ENCODE data around the gene AXL. TPM values are rescaled to one million over a fixed set of nuclear protein-coding genes. Genes with fewer than 3 reads are reported as not detected.

AXL gene
- total and polyA plus RNA-seq, 9 of the 15 experiments (the other 6 are each of a cell fraction or from before 2014, with no cell fraction given) = 0.80 to 6.6 (median 1.6) TPM

DNA sequence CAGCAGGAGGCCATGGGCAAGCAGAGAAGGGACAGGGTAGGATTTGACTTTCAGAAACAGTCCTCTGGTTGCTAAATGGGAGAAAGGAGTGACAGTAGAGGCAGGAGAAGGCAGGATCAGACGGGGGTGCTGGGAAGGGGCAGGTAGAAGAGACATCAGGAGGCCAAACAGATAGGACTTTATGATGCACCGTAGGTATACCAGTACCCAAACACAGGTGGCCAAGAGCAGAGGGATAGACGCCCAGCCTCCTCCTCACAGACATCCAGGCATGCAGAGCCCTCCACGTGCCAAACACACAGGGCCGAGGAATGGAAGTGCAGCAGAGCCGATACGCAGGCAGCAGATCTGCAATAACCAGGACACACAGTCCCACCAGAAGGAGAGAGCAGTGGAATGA is 1.3 kb upstream of the AXL start (continued):
- no peak for TF ChIP-seq HDAC6 (IDR thresholded peaks at IDR 0.05; ENCODE audit: low read depth, low read length)
- TF ChIP-seq KLF16 (IDR thresholded peaks at IDR 0.05) = no peak
- TF ChIP-seq, protein P1, sequence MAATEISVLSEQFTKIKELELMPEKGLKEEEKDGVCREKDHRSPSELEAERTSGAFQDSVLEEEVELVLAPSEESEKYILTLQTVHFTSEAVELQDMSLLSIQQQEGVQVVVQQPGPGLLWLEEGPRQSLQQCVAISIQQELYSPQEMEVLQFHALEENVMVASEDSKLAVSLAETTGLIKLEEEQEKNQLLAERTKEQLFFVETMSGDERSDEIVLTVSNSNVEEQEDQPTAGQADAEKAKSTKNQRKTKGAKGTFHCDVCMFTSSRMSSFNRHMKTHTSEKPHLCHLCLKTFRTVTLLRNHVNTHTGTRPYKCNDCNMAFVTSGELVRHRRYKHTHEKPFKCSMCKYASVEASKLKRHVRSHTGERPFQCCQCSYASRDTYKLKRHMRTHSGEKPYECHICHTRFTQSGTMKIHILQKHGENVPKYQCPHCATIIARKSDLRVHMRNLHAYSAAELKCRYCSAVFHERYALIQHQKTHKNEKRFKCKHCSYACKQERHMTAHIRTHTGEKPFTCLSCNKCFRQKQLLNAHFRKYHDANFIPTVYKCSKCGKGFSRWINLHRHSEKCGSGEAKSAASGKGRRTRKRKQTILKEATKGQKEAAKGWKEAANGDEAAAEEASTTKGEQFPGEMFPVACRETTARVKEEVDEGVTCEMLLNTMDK (IDR thresholded peaks at IDR 0.05; ENCODE audit: borderline replicate concordance, insufficient read depth, low read depth, low read length, poor library complexity, severe bottlenecking) = no peak
- TF ChIP-seq ZNF133 (CRISPR knock-in tag; IDR thresholded peaks at IDR 0.05) = no peak

DNA sequence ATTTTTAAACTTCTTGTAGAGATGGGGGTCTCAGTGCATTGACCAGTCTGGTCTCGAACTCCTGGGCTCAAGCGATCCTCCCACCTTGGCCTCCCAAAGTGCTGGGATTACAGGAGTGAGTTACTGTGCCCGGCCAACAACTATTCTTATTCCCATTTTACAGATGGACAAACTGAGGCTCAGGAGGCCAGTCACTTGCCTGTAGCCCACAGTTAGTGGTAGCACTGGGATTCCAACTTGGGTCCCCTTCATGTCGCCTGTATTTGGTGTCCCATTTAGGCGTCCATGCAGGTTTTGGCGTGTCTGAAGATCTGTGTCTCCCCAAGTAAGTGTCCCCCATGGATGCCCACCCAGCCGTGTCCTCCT is 791 bp upstream of the AXL start:
- in situ Hi-C loops (cut with MboI) = no loop called here
- peak in 1 of 4 experiments; percentile 5 for DNase-seq (ENCODE audit: extremely low read depth in 1 of 4, low spot score in 3 of 4)
- Histone ChIP-seq H3K9me3 (replicated peaks; ENCODE audit: control insufficient read depth, insufficient read depth, low read depth, low read length) (no peaks in the 10 kb centered on the region), H3K4me2 (ENCODE audit: insufficient read depth, low read length) (0 out of 2 replicates have a peak overlapping the region, but pooled peaks have one; percentile 5), H3K4me1 (replicated peaks in 1 of 2; ENCODE audit: control insufficient read depth in 2 of 2, insufficient read depth in 2 of 2, low read length in 2 of 2) (peaks cover 4 to 34% of the 10 kb centered on the region in 2 experiments; a peak in 3 of 5 replicates), H3K27me3 (ENCODE audit: control insufficient read depth in 2 of 2, insufficient read depth in 2 of 2, low read length in 2 of 2) (peaks cover 0 to 12% of the 10 kb centered on the region in 2 experiments; a peak in 2 of 5 replicates), H3K9ac (ENCODE audit: insufficient read depth in 1 of 2, low read depth in 2 of 2, low read length in 2 of 2) (peak overlapping the region in 1 of 2 experiments; percentile 74; a peak in 1 of 4 replicates), H3K4me3 (no peak overlapping the region), H3K27ac (ENCODE audit: extremely low read depth, low read depth, low read length) (no peak overlapping the region; the same call in 2 of the 3 replicates), H3K9me1 (ENCODE audit: control insufficient read depth, insufficient read depth, low read length) (no peaks in the 10 kb centered on the region), H3K79me2 (ENCODE audit: control insufficient read depth, insufficient read depth, low read length) (no peaks in the 10 kb centered on the region), H2AFZ (ENCODE audit: low read depth, low read length) (peak overlapping the region; percentile 66; the same call in 1 of the 2 replicates), H3K36me3 (ENCODE audit: control insufficient read depth, insufficient read depth, low read length) (no peaks in the 10 kb centered on the region), H4K20me1 (replicated peaks; ENCODE audit: control insufficient read depth, insufficient read depth, low read length) (no peaks in the 10 kb centered on the region)
- ATAC-seq = no peak
- intact Hi-C loops (cut with micrococcal nuclease) = no loop called here
- POLR2A ChIA-PET = interaction anchor here (1.2 kb wide), 1 partner anchor 46 kb away, joined by 6 read pairs; the partner anchor contains the start of gene HNRNPUL1
- BruUV-seq (replicated peaks) = no TSS peak
- CTCF ChIA-PET (ENCODE audit: low intra/inter-chr PET ratio) = no interaction called here
- WGBS (ENCODE audit: insufficient coverage, low coverage, missing lambda C conversion rate) = 35% methylated on average over 7 of the region's 7 CpGs
- no peak for FAIRE-seq
- TF ChIP-seq CEBPG (CRISPR knock-in tag; IDR thresholded peaks at IDR 0.05) (no peak), CEBPG (tag; conservative IDR thresholded peaks at IDR 0.05 in 1 of 2, IDR thresholded peaks at IDR 0.05 in 1 of 2) (no peak), ADNP (tag; IDR thresholded peaks at IDR 0.05) (peak; percentile 95), PHF21A (IDR thresholded peaks at IDR 0.05; ENCODE audit: borderline replicate concordance, low read depth) (no peak), ZNF175 (CRISPR knock-in tag; IDR thresholded peaks at IDR 0.05; ENCODE audit: low read depth) (no peak), ZNF311 (CRISPR knock-in tag; IDR thresholded peaks at IDR 0.05) (no peak), RBM25 (IDR thresholded peaks at IDR 0.05; ENCODE audit: low read depth, low read length, severe bottlenecking) (peak; percentile 93), SMARCA5 (IDR thresholded peaks at IDR 0.05) (peak; percentile 76; the same call in 1 of the 2 replicates), GATAD2A (IDR thresholded peaks at IDR 0.05) (no peak), ATF1 (CRISPR knock-in tag; IDR thresholded peaks at IDR 0.05) (no peak), ATF1 (tag; IDR thresholded peaks at IDR 0.05) (no peak), KAT2B (IDR thresholded peaks at IDR 0.05; ENCODE audit: low read depth, low read length) (no peak), MED1 (CRISPR knock-in tag; IDR thresholded peaks at IDR 0.05; ENCODE audit: borderline replicate concordance) (no peak), GATA2 (CRISPR knock-in tag; IDR thresholded peaks at IDR 0.05) (no peak)
- TF ChIP-seq, protein P2, sequence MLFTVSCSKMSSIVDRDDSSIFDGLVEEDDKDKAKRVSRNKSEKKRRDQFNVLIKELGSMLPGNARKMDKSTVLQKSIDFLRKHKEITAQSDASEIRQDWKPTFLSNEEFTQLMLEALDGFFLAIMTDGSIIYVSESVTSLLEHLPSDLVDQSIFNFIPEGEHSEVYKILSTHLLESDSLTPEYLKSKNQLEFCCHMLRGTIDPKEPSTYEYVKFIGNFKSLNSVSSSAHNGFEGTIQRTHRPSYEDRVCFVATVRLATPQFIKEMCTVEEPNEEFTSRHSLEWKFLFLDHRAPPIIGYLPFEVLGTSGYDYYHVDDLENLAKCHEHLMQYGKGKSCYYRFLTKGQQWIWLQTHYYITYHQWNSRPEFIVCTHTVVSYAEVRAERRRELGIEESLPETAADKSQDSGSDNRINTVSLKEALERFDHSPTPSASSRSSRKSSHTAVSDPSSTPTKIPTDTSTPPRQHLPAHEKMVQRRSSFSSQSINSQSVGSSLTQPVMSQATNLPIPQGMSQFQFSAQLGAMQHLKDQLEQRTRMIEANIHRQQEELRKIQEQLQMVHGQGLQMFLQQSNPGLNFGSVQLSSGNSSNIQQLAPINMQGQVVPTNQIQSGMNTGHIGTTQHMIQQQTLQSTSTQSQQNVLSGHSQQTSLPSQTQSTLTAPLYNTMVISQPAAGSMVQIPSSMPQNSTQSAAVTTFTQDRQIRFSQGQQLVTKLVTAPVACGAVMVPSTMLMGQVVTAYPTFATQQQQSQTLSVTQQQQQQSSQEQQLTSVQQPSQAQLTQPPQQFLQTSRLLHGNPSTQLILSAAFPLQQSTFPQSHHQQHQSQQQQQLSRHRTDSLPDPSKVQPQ (CRISPR knock-in tag; IDR thresholded peaks at IDR 0.05; ENCODE audit: borderline replicate concordance) = no peak
